Stomach (tissue), 9 donors: ENCODE data around the gene GALNT2. TPM values are rescaled to one million over a fixed set of nuclear protein-coding genes. Genes with fewer than 3 reads are reported as not detected.

Experiments used
- DNase-seq, 2 donors: peaks; one replicate each; pipeline versions ENCODE4 v3.0.0 to v3.0.0-alpha.2; 2013 to 2019
- H3K27ac ChIP-seq, 5 donors: fragments of 200-600 bp in 4 of 5; sonication (generic) in 4 of 5; one replicate each; pipeline ENCODE4 v1.5.1; 2013 to 2019; ENCODE audit warnings: mild to moderate bottlenecking in 1 of 5, moderate library complexity in 1 of 5
- H3K27me3 ChIP-seq, 3 donors: fragments of 200-600 bp; sonication (generic); one replicate each; pipeline ENCODE4 v1.5.1; 2017 to 2019; ENCODE audit warnings: mixed run types in 1 of 3
- H3K36me3 ChIP-seq, 4 donors: fragments of 200-600 bp; sonication (generic); 1 replicate in 3 of 4; 2 replicates in 1 of 4; pipeline ENCODE4 v1.5.1; 2016 to 2019
- H3K4me1 ChIP-seq, 4 donors: fragments of 200-600 bp; sonication (generic); one replicate each; pipeline ENCODE4 v1.5.1; 2016 to 2019
- H3K4me3 ChIP-seq, 4 donors: fragments of 200-600 bp; sonication (generic) in 3 of 4; one replicate each; pipeline ENCODE4 v1.5.1; 2016 to 2019; ENCODE audit warnings: mild to moderate bottlenecking in 1 of 4
- H3K9me3 ChIP-seq, 4 donors: fragments of 200-600 bp; sonication (generic); one replicate each; pipeline ENCODE4 v1.5.1; 2016 to 2019
- CTCF ChIP-seq, 7 experiments: fragments of 450-650 bp in 4 of 7; fragments of 200-600 bp in 3 of 7; sonication (generic) in 3 of 7; IDR thresholded peaks; one replicate each; pipeline ENCODE4 v1.5.1; 2016 to 2019; ENCODE audit warnings: antibody characterized with exemption in 7 of 7, control low read depth in 2 of 7, mild to moderate bottlenecking in 1 of 7
- EP300 ChIP-seq: sonication (generic); formaldehyde crosslinking; IDR thresholded peaks from one replicate; pipeline ENCODE4 v1.6.1; 2017; ENCODE audit warnings: antibody characterized with exemption
- POLR2A ChIP-seq, 4 donors: fragments of 450-650 bp; IDR thresholded peaks; one replicate each; pipeline ENCODE4 v1.6.1; 2016; ENCODE audit warnings: antibody characterized with exemption in 4 of 4, control low read depth in 2 of 4, mild to moderate bottlenecking in 1 of 4, moderate library complexity in 1 of 4
- POLR2AphosphoS5 ChIP-seq, 3 donors: sonication (generic); formaldehyde crosslinking; IDR thresholded peaks; one replicate each; pipeline ENCODE4 v1.6.1; 2016; ENCODE audit warnings: antibody characterized with exemption in 3 of 3
- WGBS, 5 donors: extraction: QIAGEN DNeasy Blood & Tissue Kit in 3 of 5; methylation state at CpG; one replicate each; pipeline versions ENCODE4 v1.1.5 to v1.1.7; 2013 to 2018; 5-methylcytosine and 5-hydroxymethylcytosine counted together
- intact Hi-C: fragments of 100-400 bp; cut with DNase I; formaldehyde crosslinking; loops from one replicate; pipeline ENCODE4 v1.15.1; 2023; ENCODE audit warnings: low total_unique reads
- polyA plus RNA-seq, 3 donors: library from polyadenylated mRNA; stranded (reverse); fragments of 200-250 nt; gene quantifications; one replicate each; pipeline ENCODE4 v1.2.3, GENCODE V29; 2013
- total RNA-seq, 5 donors: library from RNA; depleted of rRNA; stranded (reverse); fragments of >200 nt; gene quantifications; one replicate each; pipeline versions ENCODE4 v1.1.0 to v1.2.3, GENCODE V29; 2014 to 2016
- donor health status: healthy with polysubstance abuse.
- donor health status: Bipolar disorder and iron deficiency.
- donor health status: healthy.

GALNT2 gene
- total and polyA plus RNA-seq, 8 donors: 5.5 to 101 (median 43.1) TPM

- peaks cover 32 to 89% (median 54%) of the 10 kb centered on the region in 4 donors for H3K4me1 ChIP-seq
- 59 to 85% (median 75%) methylated on average over 17 of the region's 17 CpGs for WGBS, 5 donors
- no peaks in the 10 kb centered on the region for H3K9me3 ChIP-seq
- peak overlapping the region; percentile 5 to 74 (median 49) for H3K27ac ChIP-seq
- H3K36me3 ChIP-seq: peaks cover 0 to 8% (median 4%) of the 10 kb centered on the region in 4 donors
- no peak overlapping the region for H3K4me3 ChIP-seq
- TF ChIP-seq EP300: no peak
- TF ChIP-seq POLR2AphosphoS5 (IDR thresholded peaks at IDR 0.05): peak; percentile 6 to 48 (median 34)
- TF ChIP-seq CTCF (IDR thresholded peaks at IDR 0.05): no peak
- TF ChIP-seq POLR2A (IDR thresholded peaks at IDR 0.05): no peak
- intact Hi-C loops: no loop called here
- H3K27me3 ChIP-seq: no peaks in the 10 kb centered on the region
- DNase-seq: peak in 1 of 2 donors; percentile 53
Observed at GRCh38 chr1:230113593-230114236, 46.7 kb downstream of the GALNT2 start.

- no peaks in the 10 kb centered on the region for H3K9me3 ChIP-seq
- DNase-seq: peak in 1 of 2 donors; percentile 28
- no peak for TF ChIP-seq EP300
- TF ChIP-seq CTCF (IDR thresholded peaks at IDR 0.05): no peak
- TF ChIP-seq POLR2AphosphoS5 (IDR thresholded peaks at IDR 0.05): no peak
- no peak for TF ChIP-seq POLR2A (IDR thresholded peaks at IDR 0.05)
- H3K4me1 ChIP-seq: peaks cover 27 to 85% (median 51%) of the 10 kb centered on the region in 4 donors
- H3K36me3 ChIP-seq: peaks cover 0 to 8% (median 4%) of the 10 kb centered on the region in 4 donors
- intact Hi-C loops: no loop called here
- H3K27ac ChIP-seq: peak overlapping the region; percentile 5 to 74 (median 49)
- no peak overlapping the region for H3K4me3 ChIP-seq
- H3K27me3 ChIP-seq: no peaks in the 10 kb centered on the region
- 81 to 93% (median 89%) methylated on average over 14 to 15 of the region's 15 CpGs for WGBS, 5 donors
Observed at GRCh38 chr1:230114237-230114651, 47.2 kb downstream of the GALNT2 start.

- Histone ChIP-seq H3K27ac (no peak overlapping the region), H3K27me3 (no peaks in the 10 kb centered on the region), H3K4me1 (peaks cover 13 to 79% (median 38%) of the 10 kb centered on the region in 4 donors), H3K36me3 (peaks cover 0 to 18% (median 6%) of the 10 kb centered on the region in 4 donors), H3K9me3 (no peaks in the 10 kb centered on the region), H3K4me3 (no peak overlapping the region)
- WGBS, 5 donors: 90 to 96% (median 91%) methylated on average over 6 of the region's 6 CpGs
- intact Hi-C loops: no loop called here
- TF ChIP-seq POLR2A (IDR thresholded peaks at IDR 0.05): no peak
- TF ChIP-seq CTCF (IDR thresholded peaks at IDR 0.05): no peak
- no peak for TF ChIP-seq POLR2AphosphoS5 (IDR thresholded peaks at IDR 0.05)
- TF ChIP-seq EP300: no peak
- no peak for DNase-seq
Observed at GRCh38 chr1:230117694-230118093, 50.7 kb downstream of the GALNT2 start.

- Histone ChIP-seq H3K4me3 (no peak overlapping the region), H3K9me3 (no peaks in the 10 kb centered on the region), H3K4me1 (peaks cover 9 to 76% (median 28%) of the 10 kb centered on the region in 4 donors), H3K27me3 (no peaks in the 10 kb centered on the region), H3K36me3 (peaks cover 0 to 13% (median 3%) of the 10 kb centered on the region in 4 donors), H3K27ac (no peak overlapping the region)
- intact Hi-C loops: no loop called here
- TF ChIP-seq POLR2A (IDR thresholded peaks at IDR 0.05): no peak
- no peak for TF ChIP-seq CTCF (IDR thresholded peaks at IDR 0.05)
- no peak for TF ChIP-seq EP300
- WGBS, 5 donors: 80 to 95% (median 90%) methylated on average over 6 of the region's 6 CpGs
- no peak for DNase-seq
Observed at GRCh38 chr1:230119340-230119739, 52.3 kb downstream of the GALNT2 start.
